K562 (cell line): Measurements from ENCODE around the gene CD46. TPM values are rescaled to one million over a fixed set of nuclear protein-coding genes. Genes with fewer than 3 reads are reported as not detected.

ENCODE experiments used
- ATAC-seq: fragments of 200-7000 bp; cut with Tn5 transposase; 3 replicates; pipeline ENCODE4 v1.9.1; 2020; ENCODE audit warnings: moderate library complexity
- BruUV-seq: library from RNA; stranded (reverse); fragments of 400-500 nt; replicated peaks from 2 replicates; lab custom pipeline; 2021; lab: Mats Ljungman, UMichigan
- CTCF ChIA-PET: fragments of 300-600 bp; formaldehyde crosslinking; extraction: SDS; loops from one replicate; lab custom pipeline; 2021; ENCODE audit warnings: low intra/inter-chr PET ratio; lab: Yijun Ruan, JAX
- POLR2A ChIA-PET: fragments of 300-600, 350-650 bp; sonication (Branson Sonifier 250); formaldehyde crosslinking; extraction: SDS; loops from one replicate; lab custom pipeline; 2021; ENCODE audit warnings: antibody characterized with exemption, inconsistent platforms; lab: Yijun Ruan, JAX
- DNase-seq, 4 experiments: peaks; one replicate each; pipeline versions ENCODE4 v3.0.0 to v3.0.0-alpha.2; 2011 to 2018; ENCODE audit warnings: low spot score in 3 of 4, mixed read lengths in 3 of 4; ENCODE audit errors: extremely low read depth in 1 of 4
- FAIRE-seq: peaks from 2 replicates; lab custom pipeline; 2011; peaks lifted over from hg19 to GRCh38; lab: Jason Lieb, UNC
- H2AFZ ChIP-seq: 2 replicates; pipeline ENCODE4 v1.6.0; 2011; ENCODE audit warnings: low read depth, low read length, control low read depth, inconsistent platforms
- H3K27ac ChIP-seq: fragments of 200-600 bp; 3 replicates; pipeline ENCODE4 v1.8.0; 2011; ENCODE audit warnings: low read depth, mild to moderate bottlenecking, control low read depth, inconsistent platforms, low read length, moderate library complexity, mixed read lengths; ENCODE audit errors: extremely low read depth
- H3K27me3 ChIP-seq, 2 experiments: fragments of 300-600 bp in 1 of 2; 2 replicates in 1 of 2; 3 replicates in 1 of 2; pipeline versions ENCODE4 v1.6.0 to v1.8.0; 2011; ENCODE audit warnings: inconsistent platforms in 2 of 2, low read length in 2 of 2, mild to moderate bottlenecking in 1 of 2, mixed read lengths in 1 of 2, moderate library complexity in 1 of 2; ENCODE audit not compliant: control insufficient read depth in 2 of 2, insufficient read depth in 2 of 2
- H3K36me3 ChIP-seq: fragments of 300-600 bp; 3 replicates; pipeline ENCODE4 v1.8.0; 2011; ENCODE audit warnings: mild to moderate bottlenecking, low read length, inconsistent platforms; ENCODE audit not compliant: control insufficient read depth, insufficient read depth
- H3K4me1 ChIP-seq, 2 experiments: fragments of 200-600 bp in 1 of 2; replicated peaks in 1 of 2; 2 replicates in 1 of 2; 3 replicates in 1 of 2; pipeline versions ENCODE4 v1.5.1 to v1.8.0; 2011; ENCODE audit warnings: inconsistent platforms in 2 of 2, low read length in 2 of 2, mild to moderate bottlenecking in 1 of 2, mixed read lengths in 1 of 2, moderate library complexity in 1 of 2; ENCODE audit not compliant: control insufficient read depth in 2 of 2, insufficient read depth in 2 of 2
- H3K4me2 ChIP-seq: 2 replicates; pipeline ENCODE4 v1.6.1; 2011; ENCODE audit warnings: low read length, control low read depth, inconsistent platforms, mixed read lengths; ENCODE audit not compliant: insufficient read depth
- H3K4me3 ChIP-seq: fragments of 200-600 bp; sonication (generic), shearing (Covaris generic); 2 replicates; pipeline ENCODE4 v1.5.1; 2016; ENCODE audit warnings: control low read depth, inconsistent platforms
- H3K79me2 ChIP-seq: fragments of 200-600 bp; 3 replicates; pipeline ENCODE4 v1.8.0; 2011; ENCODE audit warnings: low read length, inconsistent platforms; ENCODE audit not compliant: control insufficient read depth, insufficient read depth
- H3K9ac ChIP-seq, 2 experiments: 2 replicates each; pipeline versions ENCODE4 v1.6.0 to v1.6.1; 2011; ENCODE audit warnings: low read depth in 2 of 2, low read length in 2 of 2, control low read depth in 1 of 2, inconsistent platforms in 1 of 2, mild to moderate bottlenecking in 1 of 2, mixed read lengths in 1 of 2; ENCODE audit not compliant: insufficient read depth in 1 of 2
- H3K9me1 ChIP-seq: one replicate; pipeline ENCODE4 v1.6.0; 2011; ENCODE audit warnings: inconsistent platforms, mild to moderate bottlenecking, low read length, moderate library complexity; ENCODE audit not compliant: control insufficient read depth, insufficient read depth
- H3K9me3 ChIP-seq: replicated peaks from 2 replicates; pipeline ENCODE4 v1.5.1; 2011; ENCODE audit warnings: low read depth, low read length, inconsistent platforms; ENCODE audit not compliant: control insufficient read depth, insufficient read depth
- H4K20me1 ChIP-seq: replicated peaks from 2 replicates; pipeline ENCODE4 v1.6.1; 2011; ENCODE audit warnings: low read length, inconsistent platforms, mixed read lengths; ENCODE audit not compliant: control insufficient read depth, insufficient read depth
- CLOCK ChIP-seq: fragments of 250-450 bp; sonication (Bioruptor Pico); IDR thresholded peaks from 2 replicates; pipeline ENCODE4 v1.4.0; 2020; ENCODE audit warnings: mild to moderate bottlenecking, moderate library complexity, borderline replicate concordance
- GTF2F1 ChIP-seq: IDR thresholded peaks from 2 replicates; pipeline ENCODE4 v1.6.1; 2011; ENCODE audit warnings: low read depth, low read length, improper control_type of control experiment
- NR2C2 ChIP-seq, 2 experiments: fragments of 200-800 bp in 1 of 2; sonication (Bioruptor generic) in 1 of 2; sonication (generic) in 1 of 2; formaldehyde crosslinking in 1 of 2; IDR thresholded peaks; 2 replicates each; pipeline versions ENCODE4 v1.6.1 to v1.8.0; 2016 to 2022; ENCODE audit warnings: mild to moderate bottlenecking in 1 of 2, missing compliant biosample characterization in 1 of 2, missing genetic modification characterization in 1 of 2, missing genetic modification reagents in 1 of 2
- in situ Hi-C: fragments of 300-500 bp; cut with MboI; formaldehyde crosslinking; loops from 4 replicates; pipeline ENCODE4 v1.15.0; 2018; ENCODE audit warnings: inconsistent platforms, mixed read lengths
- intact Hi-C: fragments of 100-400 bp; cut with micrococcal nuclease; formaldehyde crosslinking; loops from 2 replicates; pipeline ENCODE4 v1.14.2; 2022
- polyA plus RNA-seq, 8 experiments: library from polyadenylated mRNA; depleted of rRNA in 4 of 8; stranded (reverse) in 5 of 8; unstranded in 3 of 8; fragments of >200 nt; fragmentation: Nextera tagmentation in 2 of 8; fragmentation: Illumina TruSeq in 1 of 8; extraction: Ambion mirVana in 2 of 8; extraction: Trizol in 1 of 8; gene quantifications; 2 replicates each; pipeline versions ENCODE4 v1.2.1 to v1.2.3, GENCODE V29; 2011 to 2014; ENCODE audit warnings: inconsistent platforms in 1 of 8, missing spikeins in 1 of 8
- total RNA-seq, 7 experiments: library from RNA; depleted of rRNA in 6 of 7; stranded (reverse); fragments of >200 nt in 6 of 7; fragmentation: Illumina TruSeq in 2 of 7; extraction: Trizol in 2 of 7; gene quantifications; 2 replicates each; pipeline versions ENCODE4 v1.2.1 to v1.2.3, GENCODE V29; 2011 to 2021; ENCODE audit warnings: low replicate concordance in 1 of 7

Gene CD46
- total and polyA plus RNA-seq, 9 of the 15 experiments (the other 6 are each of a cell fraction or from before 2014, with no cell fraction given) = 87.9 to 374 (median 156) TPM

DNA sequence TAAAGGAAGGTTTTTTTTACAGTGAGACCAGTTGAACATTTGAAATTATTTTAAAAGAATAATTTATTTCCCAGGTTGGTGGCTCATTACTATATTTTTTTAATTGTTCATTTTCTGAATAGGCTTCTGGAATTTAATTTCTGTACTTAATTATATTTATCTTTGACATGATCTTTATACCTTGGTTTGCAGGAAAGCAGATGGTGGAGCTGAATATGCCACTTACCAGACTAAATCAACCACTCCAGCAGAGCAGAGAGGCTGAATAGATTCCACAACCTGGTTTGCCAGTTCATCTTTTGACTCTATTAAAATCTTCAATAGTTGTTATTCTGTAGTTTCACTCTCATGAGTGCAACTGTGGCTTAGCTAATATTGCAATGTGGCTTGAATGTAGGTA, 41.5 kb downstream of the CD46 start:
- Histone ChIP-seq H2AFZ (no peak overlapping the region), H3K9me3 (no peaks in the 10 kb centered on the region), H4K20me1 (no peaks in the 10 kb centered on the region), H3K4me1 (no peaks in the 10 kb centered on the region), H3K79me2 (no peaks in the 10 kb centered on the region), H3K4me3 (no peak overlapping the region), H3K36me3 (peaks cover 79% of the 10 kb centered on the region), H3K9ac (no peak overlapping the region), H3K4me2 (no peak overlapping the region), H3K9me1 (no peaks in the 10 kb centered on the region), H3K27ac (no peak overlapping the region), H3K27me3 (no peaks in the 10 kb centered on the region)
- TF ChIP-seq NR2C2 (CRISPR knock-in tag; IDR thresholded peaks at IDR 0.05) = no peak
- no peak for TF ChIP-seq NR2C2 (tag; IDR thresholded peaks at IDR 0.05)
- TF ChIP-seq GTF2F1 = no peak
- no peak for TF ChIP-seq CLOCK
- in situ Hi-C loops = no loop called here
- ATAC-seq (no peak), FAIRE-seq (no peak), DNase-seq (no peak)
- intact Hi-C loops = loop anchor here (5.0 kb wide), 1 partner anchor 51 kb away; no protein-coding TSS in a partner anchor
- ChIA-PET CTCF (no interaction called here), POLR2A (interaction anchor here (0.6 to 1.3 kb wide), 3 partner anchors 9 to 120 kb away, joined by 3 to 4 read pairs (median 4); no protein-coding TSS in a partner anchor)
- no TSS peak for BruUV-seq
